GM12878 (cell line): ENCODE measurements around the gene DPY19L1. TPM values are rescaled to one million over a fixed set of nuclear protein-coding genes. Genes with fewer than 3 reads are reported as not detected.
"Not testable (repeated sequence)": the region's sequence is repeated elsewhere in the genome, so short reads cannot be mapped to it uniquely, and the experiment has no call there.

ENCODE experiments used
- ATAC-seq: fragments of 200-7000 bp; cut with Tn5 transposase; 3 replicates; pipeline ENCODE4 v1.9.1; 2020; ENCODE audit warnings: mild to moderate bottlenecking, moderate library complexity
- BruUV-seq: library from RNA; stranded (reverse); fragments of 400-500 nt; replicated peaks from 2 replicates; lab custom pipeline; 2021; lab: Mats Ljungman, UMichigan
- CTCF ChIA-PET: fragments of 300-600 bp; sonication (Branson Sonifier 250); formaldehyde crosslinking; extraction: SDS; loops from one replicate; lab custom pipeline; 2021; ENCODE audit warnings: inconsistent platforms; lab: Yijun Ruan, JAX
- POLR2A ChIA-PET: fragments of 350-600 bp; formaldehyde crosslinking; extraction: SDS; loops from one replicate; lab custom pipeline; 2021; ENCODE audit warnings: inconsistent platforms; lab: Charles Lee
- RAD21 ChIA-PET: fragments of 300-600 bp; sonication (Branson Sonifier 250); formaldehyde crosslinking; loops from one replicate; lab custom pipeline; 2023; ENCODE audit warnings: antibody characterized with exemption; ENCODE audit not compliant: unreplicated experiment; lab: Charles Lee
- SMC1A ChIA-PET: fragments of 300-600 bp; sonication (Branson Sonifier 250); formaldehyde crosslinking; loops from one replicate; lab custom pipeline; 2023; ENCODE audit not compliant: unreplicated experiment, uncharacterized antibody; lab: Charles Lee
- DNase-seq: peaks from one replicate; pipeline ENCODE4 v3.0.0-alpha.2; 2011; ENCODE audit warnings: low read depth, low spot score
- FAIRE-seq: peaks from 3 replicates; lab custom pipeline; 2011; peaks lifted over from hg19 to GRCh38; lab: Jason Lieb, UNC
- H2AFZ ChIP-seq: 2 replicates; pipeline ENCODE4 v1.6.0; 2011; ENCODE audit warnings: low read depth, low read length, control low read depth; ENCODE audit not compliant: control insufficient read depth
- H3K27ac ChIP-seq: 2 replicates; pipeline ENCODE4 v1.5.1; 2011; ENCODE audit warnings: control low read depth; ENCODE audit not compliant: control insufficient read depth, insufficient read depth
- H3K27me3 ChIP-seq, 2 experiments: replicated peaks in 1 of 2; 2 replicates each; pipeline versions ENCODE4 v1.6.0 to v1.6.1; 2011; ENCODE audit warnings: low read length in 1 of 2; ENCODE audit not compliant: control insufficient read depth in 2 of 2, insufficient read depth in 2 of 2
- H3K36me3 ChIP-seq, 2 experiments: 2 replicates each; pipeline ENCODE4 v1.5.1; 2011; ENCODE audit warnings: low read length in 1 of 2; ENCODE audit not compliant: control insufficient read depth in 2 of 2, insufficient read depth in 2 of 2
- H3K4me1 ChIP-seq: 2 replicates; pipeline ENCODE4 v1.6.1; 2011; ENCODE audit warnings: mild to moderate bottlenecking, low read length, moderate library complexity, mixed read lengths; ENCODE audit not compliant: control insufficient read depth, insufficient read depth
- H3K4me2 ChIP-seq: 2 replicates; pipeline ENCODE4 v1.6.0; 2011; ENCODE audit warnings: control low read depth; ENCODE audit not compliant: control insufficient read depth, insufficient read depth
- H3K4me3 ChIP-seq: fragments of 200-600 bp; sonication (generic); 2 replicates; pipeline ENCODE4 v1.5.1; 2016
- H3K79me2 ChIP-seq: 2 replicates; pipeline ENCODE4 v1.6.0; 2011; ENCODE audit warnings: low read length; ENCODE audit not compliant: control insufficient read depth, insufficient read depth
- H3K9ac ChIP-seq: 2 replicates; pipeline ENCODE4 v1.8.0; 2011; ENCODE audit warnings: low read length, control low read depth, mixed read lengths; ENCODE audit not compliant: control insufficient read depth, insufficient read depth
- H3K9me3 ChIP-seq: replicated peaks from 3 replicates; pipeline ENCODE4 v1.5.1; 2011; ENCODE audit warnings: mild to moderate bottlenecking, low read length; ENCODE audit not compliant: control insufficient read depth, insufficient read depth
- H4K20me1 ChIP-seq: 2 replicates; pipeline ENCODE4 v1.6.0; 2011; ENCODE audit not compliant: control insufficient read depth, insufficient read depth
- BCL11A ChIP-seq: IDR thresholded peaks from 2 replicates; pipeline ENCODE4 v1.6.1; 2011; ENCODE audit warnings: low read depth, low read length
- CBX3 ChIP-seq: fragments of 200-600 bp; sonication (generic); IDR thresholded peaks from 2 replicates; pipeline ENCODE4 v1.6.1; 2016; ENCODE audit warnings: low read depth, borderline replicate concordance
- NFIC ChIP-seq: IDR thresholded peaks from 2 replicates; pipeline ENCODE4 v1.6.1; 2012; ENCODE audit warnings: low read depth, mild to moderate bottlenecking, inconsistent platforms, low read length, moderate library complexity
- ZNF217 ChIP-seq: fragments of 450-650 bp; IDR thresholded peaks from 2 replicates; pipeline ENCODE4 v1.6.1; 2017; ENCODE audit warnings: antibody characterized with exemption, mild to moderate bottlenecking
- ZNF274 ChIP-seq: IDR thresholded peaks from one replicate; pipeline ENCODE4 v1.8.0; 2011; ENCODE audit not compliant: insufficient read length, insufficient read depth
- ZZZ3 ChIP-seq: IDR thresholded peaks from 2 replicates; pipeline ENCODE4 v1.6.1; 2011; ENCODE audit warnings: low read depth; ENCODE audit not compliant: control insufficient read depth, insufficient read length
- WGBS: methylation state at CpG from one replicate; pipeline ENCODE4 v1.1.6; 2016; ENCODE audit warnings: low lambda C conversion rate; ENCODE audit not compliant: insufficient replicate concordance, insufficient coverage; ENCODE audit errors: missing lambda C conversion rate; 5-methylcytosine and 5-hydroxymethylcytosine counted together
- in situ Hi-C: fragments of 300-500 bp; cut with MboI; formaldehyde crosslinking; loops from 9 replicates; pipeline ENCODE4 v1.14.3; 2018; ENCODE audit warnings: mixed read lengths
- intact Hi-C: fragments of 100-400 bp; cut with micrococcal nuclease; formaldehyde crosslinking; loops from one replicate; pipeline ENCODE4 v1.14.2; 2022; ENCODE audit not compliant: unreplicated experiment
- polyA plus RNA-seq, 11 experiments: library from polyadenylated mRNA; depleted of rRNA in 4 of 11; unstranded in 6 of 11; stranded (reverse) in 5 of 11; fragments of >200 nt; fragmentation: Nextera tagmentation in 4 of 11; fragmentation: Illumina TruSeq in 1 of 11; extraction: Ambion mirVana in 4 of 11; extraction: Trizol in 1 of 11; gene quantifications; 1 replicate in 1 of 11; 2 replicates in 10 of 11; pipeline versions ENCODE4 v1.2.1 to v1.2.3, GENCODE V29; 2011 to 2016; ENCODE audit warnings: inconsistent platforms in 2 of 11, missing spikeins in 2 of 11, low read depth in 1 of 11
- total RNA-seq, 4 experiments: library from RNA; depleted of rRNA in 3 of 4; stranded (reverse); fragments of >200 nt in 3 of 4; fragmentation: Illumina TruSeq in 1 of 4; extraction: Trizol in 1 of 4; gene quantifications; 2 replicates each; pipeline versions ENCODE4 v1.2.1 to v1.2.3, GENCODE V29; 2013 to 2021
- TF ChIP-seq, protein P1 (sequence below): fragments of 450-650 bp; IDR thresholded peaks from 2 replicates; pipeline ENCODE4 v1.6.1; 2016; ENCODE audit warnings: mild to moderate bottlenecking, moderate library complexity, borderline replicate concordance
- TF ChIP-seq, protein P2 (sequence below), 3 experiments: IDR thresholded peaks in 2 of 3; conservative IDR thresholded peaks in 1 of 3; 2 replicates each; pipeline ENCODE4 v1.5.1; 2011; ENCODE audit warnings: low read depth in 3 of 3, low read length in 3 of 3, mild to moderate bottlenecking in 3 of 3, control low read depth in 2 of 3, moderate library complexity in 2 of 3, inconsistent platforms in 1 of 3, mixed read lengths in 1 of 3; ENCODE audit not compliant: control insufficient read depth in 2 of 3, insufficient read depth in 1 of 3; ENCODE audit errors: extremely low read depth in 1 of 3
- TF ChIP-seq, protein P3 (sequence below): IDR thresholded peaks from 2 replicates; pipeline ENCODE4 v1.6.1; 2012; ENCODE audit warnings: low read depth, low read length, improper control_type of control experiment

The DPY19L1 gene
- total and polyA plus RNA-seq, 10 of the 15 experiments (the other 5 are each of a cell fraction or from before 2014, with no cell fraction given) = 0.47 to 35.4 (median 3.8) TPM

DNA sequence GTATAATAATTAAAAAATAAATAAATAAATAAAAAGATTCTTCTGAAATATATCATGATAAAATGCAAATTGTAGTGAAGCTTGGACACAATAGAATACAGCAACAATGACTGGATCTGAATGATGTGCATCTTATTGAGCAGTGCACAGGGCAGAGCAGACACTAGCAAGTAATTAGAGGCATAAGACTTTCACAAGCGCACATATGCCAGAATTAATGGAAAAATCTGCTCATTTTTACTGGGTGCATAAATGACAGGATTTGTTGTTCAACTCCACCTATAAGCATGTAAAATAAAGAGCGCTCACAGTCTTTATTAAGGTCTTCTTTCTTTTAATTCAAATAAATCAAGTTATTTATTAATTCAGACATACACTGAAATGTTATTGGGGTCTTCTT is 125.0 kb downstream of the DPY19L1 start:
- RAD21 ChIA-PET = no interaction called here
- intact Hi-C loops (no loop called here), in situ Hi-C loops (no loop called here)
- SMC1A ChIA-PET = no interaction called here
- TF ChIP-seq ZNF217 (no peak), CBX3 (no peak), NFIC (no peak), ZZZ3 (no peak), BCL11A (no peak), ZNF274 (no peak)
- TF ChIP-seq, protein P1, sequence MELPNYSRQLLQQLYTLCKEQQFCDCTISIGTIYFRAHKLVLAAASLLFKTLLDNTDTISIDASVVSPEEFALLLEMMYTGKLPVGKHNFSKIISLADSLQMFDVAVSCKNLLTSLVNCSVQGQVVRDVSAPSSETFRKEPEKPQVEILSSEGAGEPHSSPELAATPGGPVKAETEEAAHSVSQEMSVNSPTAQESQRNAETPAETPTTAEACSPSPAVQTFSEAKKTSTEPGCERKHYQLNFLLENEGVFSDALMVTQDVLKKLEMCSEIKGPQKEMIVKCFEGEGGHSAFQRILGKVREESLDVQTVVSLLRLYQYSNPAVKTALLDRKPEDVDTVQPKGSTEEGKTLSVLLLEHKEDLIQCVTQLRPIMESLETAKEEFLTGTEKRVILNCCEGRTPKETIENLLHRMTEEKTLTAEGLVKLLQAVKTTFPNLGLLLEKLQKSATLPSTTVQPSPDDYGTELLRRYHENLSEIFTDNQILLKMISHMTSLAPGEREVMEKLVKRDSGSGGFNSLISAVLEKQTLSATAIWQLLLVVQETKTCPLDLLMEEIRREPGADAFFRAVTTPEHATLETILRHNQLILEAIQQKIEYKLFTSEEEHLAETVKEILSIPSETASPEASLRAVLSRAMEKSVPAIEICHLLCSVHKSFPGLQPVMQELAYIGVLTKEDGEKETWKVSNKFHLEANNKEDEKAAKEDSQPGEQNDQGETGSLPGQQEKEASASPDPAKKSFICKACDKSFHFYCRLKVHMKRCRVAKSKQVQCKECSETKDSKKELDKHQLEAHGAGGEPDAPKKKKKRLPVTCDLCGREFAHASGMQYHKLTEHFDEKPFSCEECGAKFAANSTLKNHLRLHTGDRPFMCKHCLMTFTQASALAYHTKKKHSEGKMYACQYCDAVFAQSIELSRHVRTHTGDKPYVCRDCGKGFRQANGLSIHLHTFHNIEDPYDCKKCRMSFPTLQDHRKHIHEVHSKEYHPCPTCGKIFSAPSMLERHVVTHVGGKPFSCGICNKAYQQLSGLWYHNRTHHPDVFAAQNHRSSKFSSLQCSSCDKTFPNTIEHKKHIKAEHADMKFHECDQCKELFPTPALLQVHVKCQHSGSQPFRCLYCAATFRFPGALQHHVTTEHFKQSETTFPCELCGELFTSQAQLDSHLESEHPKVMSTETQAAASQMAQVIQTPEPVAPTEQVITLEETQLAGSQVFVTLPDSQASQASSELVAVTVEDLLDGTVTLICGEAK = no peak
- TF ChIP-seq, protein P2, sequence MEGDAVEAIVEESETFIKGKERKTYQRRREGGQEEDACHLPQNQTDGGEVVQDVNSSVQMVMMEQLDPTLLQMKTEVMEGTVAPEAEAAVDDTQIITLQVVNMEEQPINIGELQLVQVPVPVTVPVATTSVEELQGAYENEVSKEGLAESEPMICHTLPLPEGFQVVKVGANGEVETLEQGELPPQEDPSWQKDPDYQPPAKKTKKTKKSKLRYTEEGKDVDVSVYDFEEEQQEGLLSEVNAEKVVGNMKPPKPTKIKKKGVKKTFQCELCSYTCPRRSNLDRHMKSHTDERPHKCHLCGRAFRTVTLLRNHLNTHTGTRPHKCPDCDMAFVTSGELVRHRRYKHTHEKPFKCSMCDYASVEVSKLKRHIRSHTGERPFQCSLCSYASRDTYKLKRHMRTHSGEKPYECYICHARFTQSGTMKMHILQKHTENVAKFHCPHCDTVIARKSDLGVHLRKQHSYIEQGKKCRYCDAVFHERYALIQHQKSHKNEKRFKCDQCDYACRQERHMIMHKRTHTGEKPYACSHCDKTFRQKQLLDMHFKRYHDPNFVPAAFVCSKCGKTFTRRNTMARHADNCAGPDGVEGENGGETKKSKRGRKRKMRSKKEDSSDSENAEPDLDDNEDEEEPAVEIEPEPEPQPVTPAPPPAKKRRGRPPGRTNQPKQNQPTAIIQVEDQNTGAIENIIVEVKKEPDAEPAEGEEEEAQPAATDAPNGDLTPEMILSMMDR (IDR thresholded peaks at IDR 0.05 in 2 of 3, conservative IDR thresholded peaks at IDR 0.05 in 1 of 3; ENCODE audit: control insufficient read depth in 2 of 3, extremely low read depth in 1 of 3, insufficient read depth in 1 of 3, low read depth in 3 of 3, low read length in 3 of 3) = no peak
- TF ChIP-seq, protein P3, sequence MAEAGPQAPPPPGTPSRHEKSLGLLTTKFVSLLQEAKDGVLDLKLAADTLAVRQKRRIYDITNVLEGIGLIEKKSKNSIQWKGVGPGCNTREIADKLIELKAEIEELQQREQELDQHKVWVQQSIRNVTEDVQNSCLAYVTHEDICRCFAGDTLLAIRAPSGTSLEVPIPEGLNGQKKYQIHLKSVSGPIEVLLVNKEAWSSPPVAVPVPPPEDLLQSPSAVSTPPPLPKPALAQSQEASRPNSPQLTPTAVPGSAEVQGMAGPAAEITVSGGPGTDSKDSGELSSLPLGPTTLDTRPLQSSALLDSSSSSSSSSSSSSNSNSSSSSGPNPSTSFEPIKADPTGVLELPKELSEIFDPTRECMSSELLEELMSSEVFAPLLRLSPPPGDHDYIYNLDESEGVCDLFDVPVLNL = no peak
- no peak for DNase-seq
- Histone ChIP-seq H3K36me3 (no peaks in the 10 kb centered on the region), H3K79me2 (no peaks in the 10 kb centered on the region), H3K27ac (no peak overlapping the region), H3K4me1 (no peaks in the 10 kb centered on the region), H4K20me1 (no peaks in the 10 kb centered on the region), H3K9me3 (no peaks in the 10 kb centered on the region), H3K4me3 (no peak overlapping the region), H3K4me2 (no peak overlapping the region), H3K9ac (no peak overlapping the region), H3K27me3 (no peaks in the 10 kb centered on the region), H2AFZ (no peak overlapping the region)
- FAIRE-seq = no peak
- POLR2A ChIA-PET = no interaction called here
- no TSS peak for BruUV-seq
- 77% methylated on average over 2 of the region's 2 CpGs for WGBS
- CTCF ChIA-PET = no interaction called here
- no peak for ATAC-seq

DNA sequence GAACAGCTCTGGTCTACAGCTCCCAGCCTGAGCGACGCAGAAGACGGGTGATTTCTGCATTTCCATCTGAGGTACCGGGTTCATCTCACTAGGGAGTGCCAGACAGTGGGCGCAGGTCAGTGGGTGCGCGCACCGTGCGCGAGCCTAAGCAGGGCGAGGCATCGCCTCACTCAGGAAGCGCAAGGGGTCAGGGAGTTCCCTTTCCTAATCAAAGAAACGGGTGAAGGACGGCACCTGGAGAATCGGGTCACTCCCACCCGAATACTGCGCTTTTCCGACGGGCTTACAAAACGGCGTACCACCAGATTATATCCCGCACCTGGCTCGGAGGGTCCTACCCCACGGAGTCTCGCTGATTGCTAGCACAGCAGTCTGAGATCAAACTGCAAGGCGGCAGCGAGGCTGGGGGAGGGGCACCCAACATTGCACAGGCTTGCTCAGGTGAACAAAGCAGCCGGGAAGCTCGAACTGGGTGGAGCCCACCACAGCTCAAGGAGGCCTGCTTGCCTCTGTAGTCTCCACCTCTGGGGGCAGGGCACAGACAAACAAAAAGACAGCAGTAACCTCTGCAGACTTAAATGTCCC is 130.9 kb downstream of the DPY19L1 start:
- H3K9ac ChIP-seq, FAIRE-seq, H3K4me3 ChIP-seq, BruUV-seq, CTCF ChIA-PET, POLR2A ChIA-PET, SMC1A ChIA-PET, H2AFZ ChIP-seq, ATAC-seq, H3K79me2 ChIP-seq, H3K4me2 ChIP-seq, H3K9me3 ChIP-seq, H3K4me1 ChIP-seq, RAD21 ChIA-PET, H3K36me3 ChIP-seq, H4K20me1 ChIP-seq, intact Hi-C loops, H3K27me3 ChIP-seq, in situ Hi-C loops, H3K27ac ChIP-seq, DNase-seq: not testable (repeated sequence)
- 52% methylated on average over 25 of the region's 30 CpGs for WGBS
